ENCODE data around the gene DAPK1. TPM values are rescaled to one million over a fixed set of nuclear protein-coding genes. Genes with fewer than 3 reads are reported as not detected.
A peak's percentile ranks its signal among the peaks of the same experiment; 100 is the strongest.

DAPK1 gene
- total RNA-seq, 1 donor from 2014 or later: 27.0 TPM

DNA sequence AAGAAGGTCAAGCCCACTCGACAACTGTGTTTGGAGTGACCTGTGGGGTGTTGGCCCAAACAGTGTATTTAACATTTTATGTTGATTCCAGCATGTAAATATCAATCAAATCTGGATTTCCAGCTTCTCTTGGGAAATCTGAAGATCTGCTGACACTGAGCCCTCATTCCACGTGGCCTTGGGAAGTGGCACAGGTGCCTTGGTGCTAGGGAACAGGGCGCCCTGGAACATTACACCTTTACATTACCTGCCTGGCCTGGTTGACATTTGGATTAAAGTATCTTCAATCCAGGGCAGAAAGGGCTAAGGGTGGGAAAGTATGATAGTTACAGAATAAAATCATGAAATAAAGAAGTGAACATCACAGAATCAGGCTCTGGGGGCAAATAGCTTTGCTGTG is 143.4 kb downstream of the DAPK1 start:
- DNase-seq (ENCODE audit: low read depth in 2 of 2): no peak

DNA sequence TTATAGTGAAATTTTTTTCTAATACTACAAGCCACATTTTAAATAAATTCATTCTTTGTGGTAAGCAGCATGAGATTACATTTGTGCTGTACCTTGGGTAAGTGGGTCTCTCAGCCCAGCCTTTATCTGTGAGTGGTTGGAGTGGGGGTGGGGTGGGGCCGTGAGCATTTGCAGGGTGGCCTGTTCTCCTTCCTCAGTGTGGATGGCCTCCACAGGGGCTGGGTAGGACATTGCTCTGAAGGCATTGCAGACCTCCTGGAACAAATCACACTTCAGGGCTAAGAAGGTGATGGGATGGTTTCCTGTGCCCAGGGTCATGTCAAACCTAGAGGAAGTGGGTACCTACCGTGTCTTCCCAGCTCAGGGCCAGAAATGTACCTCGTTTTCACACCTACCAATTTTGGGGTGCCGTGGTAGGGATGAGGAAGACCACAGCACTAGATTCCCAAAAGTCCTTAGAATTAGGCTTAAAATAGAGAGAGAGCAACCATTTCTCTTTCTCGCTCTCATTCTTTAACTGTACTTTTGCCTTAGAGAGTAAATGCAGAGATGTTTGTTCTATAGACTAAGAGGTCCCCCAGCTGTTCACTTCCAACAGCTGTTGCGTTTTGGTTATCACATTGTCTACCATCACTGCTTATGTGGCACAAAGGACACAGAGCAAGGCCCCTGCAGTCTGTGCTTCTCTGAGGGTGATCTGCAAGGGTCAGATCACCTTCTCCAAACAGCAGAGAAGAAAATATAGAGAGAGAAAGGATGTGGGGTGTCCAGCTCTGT is 144.9 kb downstream of the DAPK1 start:
- DNase-seq (ENCODE audit: low read depth in 2 of 2): no peak

DNA sequence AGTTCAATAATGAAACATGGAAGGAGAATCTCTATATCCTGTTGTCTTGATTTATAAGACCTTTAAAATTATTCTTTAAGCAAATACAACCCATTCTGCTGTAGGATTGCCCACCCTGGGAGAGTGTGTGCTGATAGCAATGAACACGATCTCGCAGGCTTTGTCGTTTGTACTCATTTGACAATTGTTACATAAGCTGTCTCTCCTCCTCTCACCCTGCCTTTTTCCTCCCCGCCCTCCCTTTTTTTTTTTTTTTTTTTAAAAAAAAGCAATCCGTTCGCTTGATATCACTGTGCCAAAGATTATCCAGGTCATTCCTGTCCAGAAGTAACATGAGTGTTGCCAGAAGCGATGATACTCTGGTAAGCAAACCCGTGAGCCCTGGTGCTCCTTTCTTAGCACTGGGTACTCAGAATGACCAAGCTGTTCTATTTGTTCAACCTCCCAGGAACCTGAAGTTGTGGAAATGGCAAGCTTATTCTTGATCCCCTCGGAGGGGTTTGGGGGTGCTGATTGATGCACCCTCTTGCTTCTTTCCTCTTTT is 145.5 kb downstream of the DAPK1 start:
- DNase-seq (ENCODE audit: low read depth in 2 of 2): no peak

DNA sequence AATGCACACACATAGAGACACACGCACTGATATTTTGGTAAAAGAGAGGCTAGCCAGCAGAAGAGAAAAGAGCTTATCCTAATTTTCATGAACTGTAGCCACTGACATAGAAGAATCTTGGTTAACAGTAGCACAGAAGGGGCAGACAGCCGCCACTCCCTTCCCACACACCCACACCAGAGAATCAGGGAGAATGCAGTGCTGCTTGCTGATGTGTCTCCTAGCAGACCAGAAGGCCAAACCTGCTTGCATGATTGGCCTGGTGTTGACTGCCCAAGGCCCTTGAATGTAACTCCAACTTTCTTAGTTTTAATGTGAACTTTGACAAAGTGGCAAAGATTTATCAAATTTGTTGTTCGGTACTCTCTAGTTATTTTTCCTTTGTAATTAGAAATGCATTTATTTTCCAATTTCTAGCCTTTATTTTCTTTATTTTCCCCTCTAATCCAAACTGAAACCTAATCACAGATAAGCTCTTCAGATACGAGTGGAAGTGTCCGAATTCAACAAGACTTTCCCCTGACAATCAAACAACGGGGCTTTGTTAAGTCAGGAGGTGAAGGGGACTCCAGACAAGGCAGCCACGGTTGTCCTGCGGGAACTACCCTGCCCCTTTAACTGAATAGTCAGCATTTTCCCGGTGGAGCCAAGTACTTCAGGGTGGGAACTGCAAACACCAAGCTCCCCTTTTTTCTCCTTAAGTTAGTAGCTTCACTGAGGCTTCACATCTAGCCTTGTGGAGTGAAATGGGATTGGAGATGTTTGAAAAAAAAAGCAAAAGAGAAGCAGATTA is 146.3 kb downstream of the DAPK1 start:
- DNase-seq (ENCODE audit: low read depth in 2 of 2): no peak

DNA sequence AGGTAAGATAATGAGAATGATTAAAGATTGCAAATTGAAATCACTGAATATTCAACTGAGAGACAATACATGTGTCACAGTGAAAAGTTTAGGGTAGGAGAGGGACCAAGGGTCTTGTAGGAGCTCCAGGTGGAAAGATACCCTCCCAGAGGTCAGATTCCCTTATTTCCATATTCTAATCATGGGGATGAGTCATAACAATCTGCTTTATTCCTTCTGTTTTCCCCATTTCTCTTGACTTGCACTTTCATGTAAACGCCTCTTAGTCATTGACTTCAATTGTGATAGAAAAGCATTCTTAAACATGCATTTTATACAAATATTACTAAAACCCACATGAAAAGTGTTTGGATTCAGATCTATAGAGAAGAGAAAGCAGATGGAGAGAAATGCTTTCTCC is 147.0 kb downstream of the DAPK1 start:
- no peak for DNase-seq (ENCODE audit: low read depth in 2 of 2)

DNA sequence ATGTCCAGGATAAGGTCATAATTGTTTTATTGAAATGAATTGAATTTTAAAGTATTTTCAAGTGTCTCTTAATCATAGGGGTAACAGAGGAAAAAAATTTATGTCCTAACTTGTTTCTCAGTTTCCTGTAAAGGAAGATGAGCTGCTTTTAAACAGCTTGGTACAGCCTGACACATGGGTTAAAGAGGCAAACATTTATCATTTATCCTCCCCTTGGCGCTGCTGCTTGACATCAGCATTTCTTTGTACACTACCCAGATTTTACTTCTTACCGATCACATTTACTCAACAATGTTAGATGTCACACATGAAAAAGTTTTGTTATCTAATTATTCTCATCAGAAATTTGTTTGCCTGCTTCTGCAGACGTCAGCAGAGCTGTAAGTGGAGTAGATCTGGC is 148.9 kb downstream of the DAPK1 start:
- DNase-seq (ENCODE audit: low read depth in 2 of 2): no peak

DNA sequence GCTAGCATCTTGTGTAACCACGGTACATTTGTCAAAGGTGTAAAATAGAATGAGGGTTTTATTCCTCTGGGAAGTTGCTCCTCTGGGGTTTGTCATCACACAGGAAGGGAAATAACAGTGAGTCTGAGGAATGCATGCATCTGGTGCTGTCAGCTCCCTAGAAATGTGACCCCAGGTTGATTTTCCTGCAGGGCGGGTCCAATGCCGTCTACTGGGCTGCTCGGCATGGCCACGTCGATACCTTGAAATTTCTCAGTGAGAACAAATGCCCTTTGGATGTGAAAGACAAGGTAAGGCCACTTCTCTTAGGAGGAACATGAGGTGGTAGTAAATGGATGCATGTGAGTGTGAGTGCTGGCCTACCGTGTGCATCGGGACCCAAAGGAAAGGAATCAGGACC is 149.4 kb downstream of the DAPK1 start:
- no peak for DNase-seq (ENCODE audit: low read depth in 2 of 2)

DNA sequence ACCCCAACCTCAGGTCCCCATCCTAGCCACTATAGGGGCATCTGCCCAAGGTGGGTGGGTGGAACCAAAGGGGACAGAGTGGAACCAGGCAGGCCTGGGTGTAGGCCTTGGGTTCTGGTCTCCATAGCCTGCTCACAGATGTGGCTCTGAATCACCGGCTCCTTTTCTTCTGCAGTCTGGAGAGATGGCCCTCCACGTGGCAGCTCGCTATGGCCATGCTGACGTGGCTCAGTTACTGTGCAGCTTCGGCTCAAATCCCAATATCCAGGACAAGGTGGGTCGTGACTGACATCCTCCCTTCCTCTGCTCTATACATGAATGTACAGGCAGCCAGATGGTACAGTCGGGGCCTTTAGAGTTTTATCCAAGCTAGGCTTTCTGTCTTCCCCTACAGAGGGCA is 150.9 kb downstream of the DAPK1 start:
- DNase-seq (ENCODE audit: low read depth in 2 of 2): no peak

DNA sequence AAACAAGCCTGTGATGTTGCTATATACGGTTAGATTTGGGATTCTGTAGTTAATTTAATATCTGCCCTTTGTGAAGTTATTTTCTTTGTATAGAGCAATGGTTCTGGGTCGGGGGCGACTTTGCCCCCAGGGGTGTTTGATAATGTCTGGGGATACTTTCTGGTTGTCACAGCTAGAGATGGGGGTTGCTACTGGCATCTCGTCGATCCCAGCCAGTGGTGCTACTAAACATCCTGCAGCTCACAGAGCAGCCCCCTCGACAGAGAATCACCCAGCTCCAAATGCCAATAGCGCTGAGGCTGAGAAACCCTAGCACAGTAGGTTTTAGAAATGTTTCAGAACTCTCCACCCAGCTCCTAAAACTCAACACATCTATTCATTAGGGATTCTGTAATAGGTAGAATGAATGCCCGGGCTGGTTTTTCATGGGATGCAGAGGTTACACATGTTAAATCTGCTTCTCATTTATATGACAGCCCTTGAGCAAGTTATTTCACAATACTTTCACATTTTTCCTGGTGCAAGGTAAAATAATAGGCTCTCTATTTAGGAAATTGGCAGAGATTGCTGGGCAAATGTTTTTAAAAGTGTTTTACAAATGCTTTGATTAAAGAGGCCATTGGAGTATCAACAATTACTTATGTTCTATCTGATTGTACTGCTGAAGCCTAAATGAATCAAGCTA is 153.1 kb downstream of the DAPK1 start:
- no peak for DNase-seq (ENCODE audit: low read depth in 2 of 2)

DNA sequence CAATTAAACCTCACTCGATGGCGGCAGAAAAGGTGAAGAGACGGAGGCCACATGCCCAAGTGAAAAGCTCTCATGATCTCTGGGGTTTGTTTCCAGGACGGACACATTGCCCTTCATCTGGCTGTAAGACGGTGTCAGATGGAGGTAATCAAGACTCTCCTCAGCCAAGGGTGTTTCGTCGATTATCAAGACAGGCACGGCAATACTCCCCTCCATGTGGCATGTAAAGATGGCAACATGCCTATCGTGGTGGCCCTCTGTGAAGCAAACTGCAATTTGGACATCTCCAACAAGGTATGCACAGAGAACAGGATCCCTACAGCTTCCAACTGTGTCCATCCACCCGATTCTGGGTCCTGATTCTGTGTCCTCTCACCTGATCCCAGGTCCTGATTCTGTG is 153.8 kb downstream of the DAPK1 start:
- no peak for DNase-seq (ENCODE audit: low read depth in 2 of 2)

DNA sequence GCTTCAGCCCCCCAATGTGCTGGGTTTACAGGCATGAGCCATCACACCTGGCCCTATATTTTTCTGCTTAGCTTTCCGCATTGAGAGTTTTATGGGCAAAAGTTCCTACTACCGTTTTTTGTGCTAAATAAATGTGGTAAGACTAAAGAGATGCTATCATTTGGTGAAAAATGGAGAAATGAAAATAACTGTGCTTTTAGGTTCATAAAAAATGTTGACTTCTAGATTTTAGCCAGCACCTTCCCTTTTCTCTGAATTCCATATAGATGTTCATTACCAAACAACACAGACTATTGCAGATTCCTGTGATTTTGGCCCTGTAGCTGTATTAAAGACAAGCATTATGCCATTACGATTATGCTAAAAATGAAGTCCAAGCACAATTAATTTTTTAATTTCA is 156.3 kb downstream of the DAPK1 start:
- no peak for DNase-seq (ENCODE audit: low read depth in 2 of 2)

DNA sequence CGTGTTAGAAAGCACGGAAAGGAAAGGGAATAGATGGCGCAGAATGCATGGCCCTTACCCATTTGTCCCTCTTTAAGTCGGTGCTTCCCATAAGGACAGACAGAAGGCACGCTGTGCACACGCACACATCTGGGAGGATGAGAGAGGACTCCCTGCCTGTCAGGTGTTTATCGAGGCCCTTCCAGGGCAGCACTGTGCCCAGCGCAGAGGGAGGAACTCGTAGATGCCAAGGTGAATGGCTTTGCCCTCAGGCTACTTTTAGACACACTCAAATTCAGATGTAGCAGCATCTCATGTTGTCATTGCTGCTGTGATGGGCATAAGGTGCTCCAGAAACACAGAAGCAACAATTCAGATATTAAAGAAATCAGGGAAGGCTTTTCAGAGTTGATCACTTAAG is 158.1 kb downstream of the DAPK1 start:
- DNase-seq (ENCODE audit: low read depth in 2 of 2): no peak

DNA sequence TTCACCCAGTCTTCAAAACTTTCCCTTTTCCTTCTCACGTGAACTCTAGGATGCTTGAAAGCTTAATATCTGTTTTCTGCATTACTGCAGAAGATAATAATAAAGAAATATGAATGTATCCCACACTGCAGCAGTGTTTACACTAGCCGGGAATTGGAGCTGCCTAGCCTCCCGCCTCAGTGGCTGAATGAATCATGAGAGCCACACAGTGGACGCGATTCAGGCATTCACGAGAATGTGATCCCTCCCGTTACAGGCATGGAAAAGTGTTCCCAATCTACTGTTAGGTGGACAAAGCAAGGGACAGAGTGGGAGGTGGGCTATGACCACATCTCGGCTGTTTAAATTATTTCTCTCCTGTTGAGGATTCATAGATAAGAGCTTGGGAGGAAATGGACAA is 158.8 kb downstream of the DAPK1 start:
- peak in 1 of 2 donors; percentile 30 for DNase-seq (ENCODE audit: low read depth in 2 of 2)

DNA sequence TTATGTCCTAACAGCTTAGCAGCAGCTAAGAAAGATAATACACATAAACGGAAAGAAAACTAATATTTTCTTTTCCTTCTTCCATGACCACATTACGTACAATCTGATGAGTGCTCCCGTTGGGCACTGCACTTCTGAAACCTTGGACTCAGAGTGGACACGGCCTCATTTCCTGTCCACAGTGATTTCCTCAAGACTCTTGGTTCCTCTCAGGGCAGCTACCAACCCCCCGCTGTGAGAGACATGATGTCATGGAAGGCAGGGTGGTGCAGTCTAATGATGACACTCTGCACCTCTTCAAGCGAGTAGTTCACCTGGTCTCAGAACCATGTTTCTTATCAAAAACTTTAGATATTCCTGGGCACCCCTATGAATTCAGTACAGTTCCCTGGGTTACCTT is 159.5 kb downstream of the DAPK1 start:
- peak in 1 of 2 donors; percentile 35 for DNase-seq (ENCODE audit: low read depth in 2 of 2)

DNA sequence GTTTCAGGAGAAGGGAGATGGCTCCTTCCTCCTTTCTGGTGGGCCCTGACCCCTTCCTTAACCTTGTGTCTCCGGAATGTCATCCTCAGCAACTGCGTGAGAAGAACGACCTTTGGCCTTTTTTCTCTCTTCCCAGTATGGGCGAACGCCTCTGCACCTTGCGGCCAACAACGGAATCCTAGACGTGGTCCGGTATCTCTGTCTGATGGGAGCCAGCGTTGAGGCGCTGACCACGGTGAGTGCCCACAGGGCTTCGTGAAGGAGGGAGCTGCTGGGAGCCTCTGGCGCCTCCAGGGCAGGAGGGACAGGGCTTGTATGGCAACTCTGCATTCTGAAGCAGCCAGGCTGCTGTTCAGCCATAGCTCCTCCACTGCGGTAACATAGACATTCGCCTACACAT is 160.2 kb downstream of the DAPK1 start:
- no peak for DNase-seq (ENCODE audit: low read depth in 2 of 2)

DNA sequence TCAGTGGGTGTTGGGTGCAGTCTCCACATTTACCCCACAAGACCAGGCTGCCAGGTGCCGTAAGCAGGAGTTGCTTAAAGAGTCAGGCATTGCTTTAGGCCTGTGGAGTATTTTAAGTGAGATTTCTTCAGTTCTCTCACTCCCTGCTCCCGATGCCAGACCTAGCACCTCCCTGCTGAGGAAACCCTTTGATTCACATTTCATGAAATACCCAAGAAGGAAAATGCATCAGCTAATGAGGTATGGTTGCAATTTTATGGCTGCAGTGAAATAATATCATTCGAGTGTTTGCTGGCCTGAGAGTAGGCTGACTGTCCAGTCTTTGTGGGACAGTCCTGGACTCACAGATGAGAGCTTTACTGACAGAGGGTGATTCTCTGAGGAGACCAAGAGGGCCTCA is 160.8 kb downstream of the DAPK1 start:
- no peak for DNase-seq (ENCODE audit: low read depth in 2 of 2)

DNA sequence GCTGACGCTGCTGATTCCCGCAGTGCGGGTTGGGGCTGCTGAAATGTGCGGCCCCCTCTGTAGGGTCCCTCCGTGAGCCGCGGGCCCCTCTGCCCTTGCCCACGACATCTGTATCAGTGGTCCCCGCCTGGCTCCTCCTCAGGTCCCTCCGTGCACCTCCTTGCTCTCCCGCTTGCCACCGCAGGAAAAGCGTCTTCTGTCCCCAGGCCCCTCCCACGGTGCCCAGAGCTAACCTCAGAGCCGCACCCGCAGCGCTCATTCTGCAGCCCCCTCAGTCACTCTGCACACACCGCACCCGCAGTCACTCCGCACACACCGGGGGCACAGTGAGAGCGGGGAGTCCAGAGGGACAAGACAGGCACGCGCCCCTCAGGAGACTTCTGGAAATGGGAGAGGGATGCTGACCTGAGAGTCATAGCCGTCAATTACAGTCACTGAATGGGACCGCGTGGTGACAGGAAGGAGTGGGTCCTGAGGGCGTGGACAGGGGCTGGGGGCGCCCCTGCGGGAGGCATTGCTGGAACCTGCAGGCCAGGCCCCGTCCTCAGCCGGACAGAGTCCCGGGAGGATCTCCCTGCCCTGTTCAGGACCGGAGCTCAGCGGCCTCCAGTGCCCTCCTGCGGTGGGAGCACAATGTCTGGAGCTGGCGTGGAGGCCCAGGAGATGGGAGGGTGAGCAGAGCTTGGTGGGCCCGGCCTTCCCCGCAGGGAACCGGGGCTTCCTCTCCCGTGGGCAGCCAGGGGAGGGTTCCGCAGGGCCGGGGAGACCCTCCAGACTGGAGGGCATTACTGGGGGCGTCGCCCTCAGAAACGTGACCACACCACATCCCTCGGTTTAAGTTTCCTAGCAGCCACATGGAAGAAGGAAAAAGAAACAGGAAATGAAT is 162.1 kb downstream of the DAPK1 start:
- no peak for DNase-seq (ENCODE audit: low read depth in 2 of 2)

DNA sequence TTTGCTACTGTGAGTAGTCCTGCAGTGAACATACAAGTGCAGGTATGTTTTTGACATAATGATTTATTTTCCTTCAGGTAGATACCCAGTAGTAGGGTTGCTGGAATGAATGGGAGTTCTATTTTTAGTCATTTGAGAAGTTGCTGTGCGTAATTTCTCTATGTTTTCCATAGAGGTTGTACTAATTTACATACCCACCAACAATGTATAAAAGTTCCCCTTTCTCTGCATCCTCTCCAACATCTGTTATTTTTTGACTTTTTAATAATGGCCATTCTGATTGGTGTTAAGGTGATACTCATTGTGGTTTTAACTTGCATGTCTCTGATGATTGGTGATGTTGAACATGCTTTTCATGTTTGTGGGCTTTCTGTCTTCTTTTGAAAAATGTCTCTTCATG is 163.6 kb downstream of the DAPK1 start:
- DNase-seq (ENCODE audit: low read depth in 2 of 2): no peak

DNA sequence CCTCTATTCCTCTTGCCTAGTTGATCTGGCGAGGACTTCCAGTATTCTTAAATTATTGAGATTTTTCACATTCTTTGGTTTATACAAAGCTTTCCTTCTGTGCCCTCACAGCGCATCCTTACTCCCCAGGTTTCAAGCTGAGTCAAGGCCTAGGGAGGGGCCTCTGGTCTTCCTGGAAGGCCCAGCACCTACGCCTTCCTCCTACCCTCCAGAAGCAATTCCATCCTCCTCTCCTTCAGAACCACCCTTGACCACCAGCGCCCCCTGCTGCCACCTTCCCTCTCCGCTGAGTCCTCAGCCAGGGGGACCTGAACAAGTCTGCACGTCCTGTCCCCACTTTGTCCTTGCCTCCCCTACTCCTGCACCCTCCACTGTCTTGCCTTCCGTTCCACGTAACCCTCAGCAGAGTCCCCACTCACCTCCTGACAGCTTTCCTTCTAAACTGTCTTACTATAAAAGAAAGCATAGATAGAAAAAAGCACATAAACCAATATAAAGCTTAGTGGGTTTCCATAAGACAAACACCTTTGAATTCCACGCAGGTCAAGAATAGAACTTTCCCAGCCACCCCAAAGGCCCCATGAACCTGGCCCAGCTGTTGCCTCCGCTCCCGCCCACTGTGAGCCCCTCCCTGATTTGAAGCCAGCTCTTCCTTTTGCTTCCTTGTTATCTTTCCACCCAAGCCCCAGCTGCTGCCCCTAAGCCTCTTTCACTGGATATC is 165.3 kb downstream of the DAPK1 start:
- DNase-seq (ENCODE audit: low read depth in 2 of 2): peak in 1 of 2 donors; percentile 77

DNA sequence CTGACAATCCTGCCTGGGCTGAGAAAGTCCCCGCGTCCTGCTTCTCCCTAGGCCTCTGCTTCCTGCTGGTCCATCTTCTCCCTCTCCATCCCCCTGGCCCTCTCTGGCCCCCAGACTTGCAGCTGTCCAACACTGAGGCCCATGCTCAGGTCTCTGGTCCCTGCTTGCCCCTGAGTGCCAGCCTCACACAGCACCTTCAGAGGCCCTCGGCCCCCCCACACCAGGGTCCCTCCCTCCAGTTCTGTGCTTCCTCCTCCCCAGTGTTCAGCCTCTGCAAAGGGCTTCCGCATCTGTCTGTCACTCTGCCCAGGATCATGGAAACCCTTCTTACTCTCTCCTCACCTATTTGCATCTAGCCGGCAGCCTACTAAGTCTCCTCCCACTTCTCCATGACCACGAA is 165.9 kb downstream of the DAPK1 start:
- no peak for DNase-seq (ENCODE audit: low read depth in 2 of 2)
